Heart left ventricle (tissue), 13 donors: ENCODE data around the gene PSMC4.

Experiments used
- POLR2A ChIP-seq, 2 donors: fragments of 450-650 bp; IDR thresholded peaks; one replicate each; pipeline ENCODE4 v1.6.1; 2017; ENCODE audit warnings: antibody characterized with exemption in 2 of 2, mild to moderate bottlenecking in 2 of 2, moderate library complexity in 2 of 2
- TF ChIP-seq, protein P1 (sequence below), 12 donors: fragments of 200-600 bp; sonication (generic) in 4 of 12; IDR thresholded peaks; one replicate each; pipeline versions ENCODE4 v1.5.0 to v1.8.0; 2018 to 2022; ENCODE audit warnings: antibody characterized with exemption in 12 of 12, mild to moderate bottlenecking in 5 of 12
- donor health status: ischemic (EF 13 %, LVEDD 7.1; RV severe dilation, severe dysfunction).
- donor health status: DM: no; HTN: yes; CAD: no.
- donor health status: DM: no; HTN: no; CAD: no.
- donor health status: ischemic (EF 25% LVEDD 6.9; RV normal size, moderate dysfunction).
- donor health status: ischemic (EF 25% LVEDD 5.7; RV mildly dilated, moderate dysfunction).
- donor health status: ischemic (EF 35%, LVEDD 5.7; RV mildly dilated, moderate dysfunction).
- donor health status: nonischemic (EF 11% LVEDD 7.7; RV severe dilation, severe dysfunction).
- donor health status: DM: yes; HTN: yes; CAD: no.
- donor health status: PGD.
- donor health status: ischemic (EF 29% LVEDD 5.4; RV normal size, mild dysfunction).
- donor health status: nonischemic (EF 23%, LVEDD 6.1; RV moderate dilation, normal function).

DNA sequence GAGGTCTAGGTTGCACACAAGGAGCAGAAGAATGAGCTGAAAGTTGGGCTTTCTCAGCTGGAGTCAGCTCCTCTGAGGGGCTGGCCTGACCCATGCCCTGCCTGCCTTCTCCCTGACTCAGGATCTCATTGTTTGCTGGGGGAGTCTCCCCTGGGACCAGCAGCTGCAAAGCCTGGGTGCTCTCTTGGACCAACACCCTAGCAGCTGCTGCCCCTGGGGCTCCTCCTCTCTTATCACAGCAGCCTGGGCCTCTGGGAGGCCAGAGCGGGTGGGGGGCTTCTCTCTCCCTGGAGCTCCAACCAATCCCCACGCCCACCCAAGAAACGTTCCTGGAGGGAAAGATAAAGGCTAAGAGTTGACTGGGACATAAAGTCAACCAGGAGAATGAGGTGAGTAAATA lies 34.9 kb upstream of the PSMC4 start:
- no peak for TF ChIP-seq POLR2A (IDR thresholded peaks at IDR 0.05)
- TF ChIP-seq, protein P1, sequence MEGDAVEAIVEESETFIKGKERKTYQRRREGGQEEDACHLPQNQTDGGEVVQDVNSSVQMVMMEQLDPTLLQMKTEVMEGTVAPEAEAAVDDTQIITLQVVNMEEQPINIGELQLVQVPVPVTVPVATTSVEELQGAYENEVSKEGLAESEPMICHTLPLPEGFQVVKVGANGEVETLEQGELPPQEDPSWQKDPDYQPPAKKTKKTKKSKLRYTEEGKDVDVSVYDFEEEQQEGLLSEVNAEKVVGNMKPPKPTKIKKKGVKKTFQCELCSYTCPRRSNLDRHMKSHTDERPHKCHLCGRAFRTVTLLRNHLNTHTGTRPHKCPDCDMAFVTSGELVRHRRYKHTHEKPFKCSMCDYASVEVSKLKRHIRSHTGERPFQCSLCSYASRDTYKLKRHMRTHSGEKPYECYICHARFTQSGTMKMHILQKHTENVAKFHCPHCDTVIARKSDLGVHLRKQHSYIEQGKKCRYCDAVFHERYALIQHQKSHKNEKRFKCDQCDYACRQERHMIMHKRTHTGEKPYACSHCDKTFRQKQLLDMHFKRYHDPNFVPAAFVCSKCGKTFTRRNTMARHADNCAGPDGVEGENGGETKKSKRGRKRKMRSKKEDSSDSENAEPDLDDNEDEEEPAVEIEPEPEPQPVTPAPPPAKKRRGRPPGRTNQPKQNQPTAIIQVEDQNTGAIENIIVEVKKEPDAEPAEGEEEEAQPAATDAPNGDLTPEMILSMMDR (IDR thresholded peaks at IDR 0.05), result no peak
